Jurkat, Clone E6-1 (cell line): ENCODE measurements around the gene ZFP36.

ENCODE experiments used
- DNase-seq: peaks from one replicate; pipeline ENCODE4 v3.0.0-alpha.2; 2011; ENCODE audit warnings: low read depth, low spot score
- H3K4me3 ChIP-seq: 2 replicates; pipeline ENCODE4 v1.5.1; 2011; ENCODE audit warnings: mild to moderate bottlenecking, low read length, control low read depth, moderate library complexity

ZFP36 gene

GRCh38 chr19:39402346-39403300 is 4.0 kb upstream of the ZFP36 start:
- H3K4me3 ChIP-seq: peak overlapping the region; percentile 51
- DNase-seq: peak; percentile 72

- DNase-seq: no peak
- peak overlapping the region; percentile 51 for H3K4me3 ChIP-seq
Observed at GRCh38 chr19:39403331-39404312, 3.0 kb upstream of the ZFP36 start.

DNA sequence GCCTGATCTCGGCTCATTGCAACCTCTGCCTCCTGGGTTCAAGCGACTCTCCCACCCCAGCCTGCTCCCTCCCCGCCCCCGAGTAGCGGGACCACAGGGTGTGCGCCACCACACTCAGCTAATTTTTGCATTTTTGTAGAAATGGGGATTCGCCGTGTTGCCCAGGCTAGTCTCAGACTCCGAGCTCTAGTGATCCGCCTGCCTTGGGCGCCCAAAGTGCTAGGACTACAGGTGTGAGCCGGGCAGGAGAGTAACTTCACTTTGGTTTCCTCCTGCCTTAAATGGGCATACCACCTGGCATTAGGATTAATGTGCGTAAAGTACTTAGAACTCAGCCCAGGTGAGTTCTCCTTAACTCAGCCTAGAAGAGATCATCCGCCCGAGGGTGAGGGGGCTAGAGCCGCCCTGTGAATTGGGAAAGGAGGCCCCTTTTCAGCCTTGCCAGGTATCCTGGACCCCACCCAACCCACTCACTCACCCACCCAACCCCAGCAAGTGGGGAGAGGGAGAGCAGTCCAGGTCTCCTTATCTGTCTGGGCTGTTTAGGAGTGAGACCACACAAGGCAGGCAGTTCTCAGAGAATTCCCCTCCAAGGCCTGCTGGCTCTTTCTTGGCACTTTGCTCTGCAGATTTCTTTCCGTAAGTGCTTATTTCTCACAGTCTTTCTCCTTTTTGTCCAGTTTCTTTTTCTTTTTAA is 1.2 kb upstream of the ZFP36 start:
- DNase-seq: no peak
- H3K4me3 ChIP-seq: no peak overlapping the region

DNA sequence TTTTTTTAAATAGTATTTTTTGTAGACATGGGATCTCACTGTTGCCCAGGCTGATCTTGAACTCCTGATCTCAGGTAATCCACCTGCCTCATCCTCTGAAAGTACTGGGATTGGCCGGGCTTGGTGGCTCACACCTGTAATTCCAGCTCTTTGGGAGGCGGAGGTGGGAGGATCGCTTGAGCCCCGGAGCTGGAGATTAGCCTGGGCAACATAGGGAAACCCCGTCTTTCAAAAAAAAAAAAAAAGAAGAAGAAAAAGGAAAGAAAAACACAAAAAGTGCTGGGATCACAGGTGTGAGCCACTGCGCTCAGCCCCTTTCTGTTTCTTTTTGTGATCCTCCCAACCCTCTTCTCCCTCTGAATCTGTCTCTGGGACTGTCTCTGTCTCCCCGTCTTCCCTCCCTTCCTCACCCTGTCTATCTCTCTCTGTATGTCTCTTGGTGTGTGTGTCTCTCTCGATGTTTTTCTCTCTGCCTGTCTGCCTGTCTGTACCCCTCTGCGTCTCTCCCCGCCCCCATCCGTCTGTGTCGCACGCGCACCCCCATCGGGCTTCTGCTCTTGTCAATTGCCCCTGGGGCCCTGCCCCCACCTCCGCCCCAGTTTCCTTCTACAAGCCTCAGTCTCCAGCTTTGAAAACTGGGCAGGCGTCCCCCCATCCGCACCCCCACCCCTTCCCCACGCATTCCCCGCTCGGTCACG is 540 bp upstream of the ZFP36 start:
- peak overlapping the region; percentile 88 for H3K4me3 ChIP-seq
- peak; percentile 80 for DNase-seq

DNA sequence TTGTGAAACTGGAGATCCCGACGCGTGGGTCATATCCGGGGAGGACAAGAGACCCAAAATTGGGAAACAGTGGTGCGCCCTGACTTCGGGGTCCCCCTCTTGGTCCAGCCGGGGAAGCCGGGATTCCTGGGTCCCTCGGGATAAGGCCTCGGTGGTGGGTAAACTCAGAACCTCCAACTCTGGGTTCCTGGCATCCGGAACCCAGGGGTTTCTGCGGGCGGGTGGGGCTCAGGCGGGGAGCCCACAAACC is 688 bp downstream of the ZFP36 start:
- H3K4me3 ChIP-seq: peak overlapping the region; percentile 88
- no peak for DNase-seq

DNA sequence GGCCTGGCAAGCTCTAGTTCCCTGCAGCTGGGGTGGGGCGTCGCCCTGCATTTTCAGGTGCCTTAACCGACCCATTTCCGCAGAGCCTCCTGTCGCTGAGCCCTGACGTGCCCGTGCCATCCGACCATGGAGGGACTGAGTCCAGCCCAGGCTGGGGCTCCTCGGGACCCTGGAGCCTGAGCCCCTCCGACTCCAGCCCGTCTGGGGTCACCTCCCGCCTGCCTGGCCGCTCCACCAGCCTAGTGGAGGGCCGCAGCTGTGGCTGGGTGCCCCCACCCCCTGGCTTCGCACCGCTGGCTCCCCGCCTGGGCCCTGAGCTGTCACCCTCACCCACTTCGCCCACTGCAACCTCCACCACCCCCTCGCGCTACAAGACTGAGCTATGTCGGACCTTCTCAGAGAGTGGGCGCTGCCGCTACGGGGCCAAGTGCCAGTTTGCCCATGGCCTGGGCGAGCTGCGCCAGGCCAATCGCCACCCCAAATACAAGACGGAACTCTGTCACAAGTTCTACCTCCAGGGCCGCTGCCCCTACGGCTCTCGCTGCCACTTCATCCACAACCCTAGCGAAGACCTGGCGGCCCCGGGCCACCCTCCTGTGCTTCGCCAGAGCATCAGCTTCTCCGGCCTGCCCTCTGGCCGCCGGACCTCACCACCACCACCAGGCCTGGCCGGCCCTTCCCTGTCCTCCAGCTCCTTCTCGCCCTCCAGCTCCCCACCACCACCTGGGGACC is 1.2 kb downstream of the ZFP36 start:
- H3K4me3 ChIP-seq: peak overlapping the region; percentile 88
- DNase-seq: peak; percentile 55

DNA sequence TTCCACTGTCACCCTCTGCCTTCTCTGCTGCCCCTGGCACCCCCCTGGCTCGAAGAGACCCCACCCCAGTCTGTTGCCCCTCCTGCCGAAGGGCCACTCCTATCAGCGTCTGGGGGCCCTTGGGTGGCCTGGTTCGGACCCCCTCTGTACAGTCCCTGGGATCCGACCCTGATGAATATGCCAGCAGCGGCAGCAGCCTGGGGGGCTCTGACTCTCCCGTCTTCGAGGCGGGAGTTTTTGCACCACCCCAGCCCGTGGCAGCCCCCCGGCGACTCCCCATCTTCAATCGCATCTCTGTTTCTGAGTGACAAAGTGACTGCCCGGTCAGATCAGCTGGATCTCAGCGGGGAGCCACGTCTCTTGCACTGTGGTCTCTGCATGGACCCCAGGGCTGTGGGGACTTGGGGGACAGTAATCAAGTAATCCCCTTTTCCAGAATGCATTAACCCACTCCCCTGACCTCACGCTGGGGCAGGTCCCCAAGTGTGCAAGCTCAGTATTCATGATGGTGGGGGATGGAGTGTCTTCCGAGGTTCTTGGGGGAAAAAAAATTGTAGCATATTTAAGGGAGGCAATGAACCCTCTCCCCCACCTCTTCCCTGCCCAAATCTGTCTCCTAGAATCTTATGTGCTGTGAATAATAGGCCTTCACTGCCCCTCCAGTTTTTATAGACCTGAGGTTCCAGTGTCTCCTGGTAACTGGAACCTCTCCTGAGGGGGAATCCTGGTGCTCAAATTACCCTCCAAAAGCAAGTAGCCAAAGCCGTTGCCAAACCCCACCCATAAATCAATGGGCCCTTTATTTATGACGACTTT is 2.0 kb downstream of the ZFP36 start:
- no peak overlapping the region; the same call in 1 of the 2 replicates for H3K4me3 ChIP-seq
- no peak for DNase-seq

DNA sequence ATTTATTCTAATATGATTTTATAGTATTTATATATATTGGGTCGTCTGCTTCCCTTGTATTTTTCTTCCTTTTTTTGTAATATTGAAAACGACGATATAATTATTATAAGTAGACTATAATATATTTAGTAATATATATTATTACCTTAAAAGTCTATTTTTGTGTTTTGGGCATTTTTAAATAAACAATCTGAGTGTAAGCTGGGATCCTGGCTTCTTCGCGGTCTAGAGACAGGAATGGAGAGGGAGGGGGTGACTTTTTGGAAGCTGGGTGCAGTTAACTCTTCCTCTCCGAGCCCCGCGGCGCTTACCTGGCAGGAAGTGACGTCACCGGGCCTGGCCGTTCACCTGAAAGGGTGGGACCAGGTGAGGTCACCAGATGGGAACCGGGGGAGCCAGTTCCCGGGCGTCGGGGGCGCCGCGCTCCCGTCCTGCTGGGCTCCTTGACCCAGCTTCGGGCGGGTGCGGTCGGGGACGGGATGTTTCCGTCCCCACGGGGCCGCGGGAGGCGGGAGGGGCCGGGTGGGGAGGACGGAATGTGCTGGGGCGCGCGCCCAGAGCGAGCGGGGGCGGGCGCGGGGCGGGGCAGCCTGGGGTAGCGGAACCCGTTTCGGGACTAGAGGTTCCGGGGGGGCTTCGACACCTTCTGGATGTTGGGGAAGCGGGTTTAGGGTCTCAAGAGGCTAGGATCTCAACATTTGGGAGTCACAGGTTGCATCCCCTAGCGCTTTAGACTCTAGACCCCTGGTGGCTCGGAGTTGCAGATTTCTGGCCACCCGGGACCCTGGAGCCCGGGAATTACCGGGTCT is 2.8 kb downstream of the ZFP36 start:
- DNase-seq: peak; percentile 45

GRCh38 chr19:39410017-39410830 is 3.6 kb downstream of the ZFP36 start:
- H3K4me3 ChIP-seq: peak overlapping the region; percentile 75
- no peak for DNase-seq

More for the DNA sequence above, 2.8 kb downstream of the ZFP36 start:
- peak overlapping the region; percentile 75 for H3K4me3 ChIP-seq

- no peak for DNase-seq
- peak overlapping the region; percentile 75; the same call in 1 of the 2 replicates for H3K4me3 ChIP-seq
Observed at GRCh38 chr19:39410831-39411080, 4.1 kb downstream of the ZFP36 start.

GRCh38 chr19:39411081-39411831 is 4.6 kb downstream of the ZFP36 start:
- no peak for DNase-seq
- H3K4me3 ChIP-seq: peak overlapping the region; percentile 44

DNA sequence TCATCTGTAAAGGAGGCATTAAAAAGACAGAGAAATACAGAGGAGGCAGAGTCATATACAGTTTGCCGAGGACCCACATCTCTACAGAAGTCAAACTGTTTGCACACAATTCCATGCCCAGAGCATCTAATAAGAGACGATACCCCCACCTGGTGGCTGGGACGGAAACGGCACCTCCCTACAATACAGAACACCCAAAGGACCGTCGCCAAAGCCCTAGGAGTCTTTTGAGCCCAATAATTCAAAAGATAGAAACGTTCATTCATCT is 5.1 kb downstream of the ZFP36 start:
- peak; percentile 85 for DNase-seq
- H3K4me3 ChIP-seq: peak overlapping the region; percentile 44

DNA sequence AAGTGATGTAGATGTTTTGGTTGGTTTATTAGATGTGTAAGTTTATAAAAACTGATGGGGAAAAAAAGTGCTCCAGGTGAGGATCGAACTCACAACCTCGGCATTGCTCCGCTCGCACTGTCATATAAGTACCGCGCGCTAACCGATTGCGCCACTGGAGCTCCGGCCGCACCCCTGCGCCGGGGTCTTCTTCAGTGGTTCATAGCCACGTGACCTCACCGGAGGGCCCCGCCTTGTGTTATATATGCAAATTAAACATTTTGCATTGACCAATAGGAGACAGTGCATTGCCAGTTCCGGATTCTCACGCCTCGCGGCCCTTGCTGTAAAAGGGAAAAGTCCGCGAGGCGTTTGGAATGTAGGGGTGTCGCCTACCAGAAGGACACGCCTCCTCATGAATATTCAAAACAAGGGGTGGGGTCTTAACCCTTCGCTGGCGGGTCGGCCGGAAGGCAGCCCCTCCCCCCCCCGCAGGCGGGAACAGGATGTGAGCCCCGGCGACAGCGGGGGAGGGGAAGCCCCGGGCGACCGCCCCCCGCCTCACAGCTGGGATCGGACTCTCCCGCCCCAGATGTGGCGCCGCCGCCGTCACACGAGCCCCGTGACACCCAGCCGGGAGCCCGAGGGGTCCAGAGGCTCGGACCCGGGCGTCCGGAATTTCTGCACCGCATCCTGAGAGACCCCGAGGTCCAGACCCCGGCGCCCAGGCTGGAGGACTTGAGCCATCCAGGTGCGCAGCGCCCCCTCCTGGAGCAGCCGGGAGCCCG is 5.6 kb downstream of the ZFP36 start, which contains the start of gene PLEKHG2:
TSS of gene PLEKHG2 (plus strand) at position 570 of the 767 bp plus-strand sequence. CDS start 1,418 bp downstream, outside the sequence.
- DNase-seq: peak; percentile 100
- peak within 1 kb of the TSS; percentile 91 for H3K4me3 ChIP-seq

- no peak for DNase-seq
- H3K4me3 ChIP-seq: peak overlapping the region; percentile 91
Observed at GRCh38 chr19:39412867-39413271, 6.2 kb downstream of the ZFP36 start.
